Hepatocyte (in vitro differentiated cells): ENCODE results near the gene ITGA11. TPM values are rescaled to one million over a fixed set of nuclear protein-coding genes. Genes with fewer than 3 reads are reported as not detected.

Experiments used
- DNase-seq: peaks from one replicate; pipeline ENCODE4 v3.0.0-alpha.2; 2016; ENCODE audit warnings: low spot score
- H2AFZ ChIP-seq: fragments of 200-600 bp; sonication (generic); 2 replicates; pipeline ENCODE4 v1.6.0; 2016; ENCODE audit warnings: antibody characterized with exemption, mild to moderate bottlenecking
- H3K27ac ChIP-seq: fragments of 200-600 bp; sonication (generic); 2 replicates; pipeline ENCODE4 v1.5.1; 2016; ENCODE audit warnings: mild to moderate bottlenecking
- H3K27me3 ChIP-seq: fragments of 200-600 bp; sonication (generic); 2 replicates; pipeline ENCODE4 v1.6.1; 2016
- H3K36me3 ChIP-seq: fragments of 200-600 bp; sonication (generic); replicated peaks from 2 replicates; pipeline ENCODE4 v1.5.1; 2016; ENCODE audit warnings: low read depth; ENCODE audit not compliant: insufficient read depth
- H3K4me1 ChIP-seq: fragments of 200-600 bp; sonication (generic); 2 replicates; pipeline ENCODE4 v1.5.1; 2016; ENCODE audit warnings: mild to moderate bottlenecking, moderate library complexity; ENCODE audit not compliant: insufficient read depth
- H3K4me2 ChIP-seq: fragments of 200-600 bp; sonication (generic); 2 replicates; pipeline ENCODE4 v1.6.0; 2016
- H3K4me3 ChIP-seq: fragments of 200-600 bp; sonication (generic); 2 replicates; pipeline ENCODE4 v1.5.1; 2016; ENCODE audit warnings: mild to moderate bottlenecking
- H3K79me2 ChIP-seq: fragments of 200-600 bp; sonication (generic); 2 replicates; pipeline ENCODE4 v1.6.0; 2017; ENCODE audit warnings: mild to moderate bottlenecking
- H3K9me2 ChIP-seq: fragments of 200-600 bp; sonication (generic); replicated peaks from 2 replicates; pipeline ENCODE4 v1.6.0; 2017; ENCODE audit warnings: mild to moderate bottlenecking; ENCODE audit not compliant: insufficient read depth
- H3K9me3 ChIP-seq: fragments of 200-600 bp; sonication (generic); 2 replicates; pipeline ENCODE4 v1.5.1; 2016; ENCODE audit warnings: low read depth, mild to moderate bottlenecking
- H4K20me1 ChIP-seq: fragments of 200-600 bp; sonication (generic); 2 replicates; pipeline ENCODE4 v1.6.0; 2016; ENCODE audit warnings: mild to moderate bottlenecking; ENCODE audit not compliant: insufficient read depth, poor library complexity, severe bottlenecking
- CTCF ChIP-seq: fragments of 200-600 bp; sonication (generic); IDR thresholded peaks from 2 replicates; pipeline ENCODE4 v1.5.1; 2016; ENCODE audit warnings: antibody characterized with exemption, mild to moderate bottlenecking; ENCODE audit not compliant: poor library complexity
- EZH2 ChIP-seq: fragments of 200-600 bp; sonication (generic); IDR thresholded peaks from 2 replicates; pipeline ENCODE4 v1.6.1; 2016; ENCODE audit warnings: antibody characterized with exemption, mild to moderate bottlenecking, borderline replicate concordance
- EZH2phosphoT487 ChIP-seq: fragments of 200-600 bp; sonication (generic); IDR thresholded peaks from one replicate; pipeline ENCODE4 v1.6.1; 2018; ENCODE audit warnings: antibody characterized with exemption, mild to moderate bottlenecking, low read depth, moderate library complexity; ENCODE audit not compliant: unreplicated experiment, severe bottlenecking
- WGBS: methylation state at CpG from one replicate; pipeline ENCODE4 v1.1.6; 2016; ENCODE audit warnings: low lambda C conversion rate; ENCODE audit errors: missing lambda C conversion rate; 5-methylcytosine and 5-hydroxymethylcytosine counted together
- polyA plus RNA-seq: library from polyadenylated mRNA; unstranded; fragments of >200 nt; fragmentation: Nextera tagmentation; extraction: Ambion mirVana; gene quantifications from 2 replicates; pipeline ENCODE4 v1.2.1, GENCODE V29; 2016
- total RNA-seq: library from RNA; depleted of rRNA; stranded (reverse); fragments of >200 nt; gene quantifications from 2 replicates; pipeline ENCODE4 v1.2.3, GENCODE V29; 2014

The ITGA11 gene
- total and polyA plus RNA-seq, 2 experiments from 2014 or later = 9.7 to 19.6 TPM

GRCh38 chr15:68348081-68348480 is 83.9 kb downstream of the ITGA11 start:
- H3K36me3 ChIP-seq = no peaks in the 10 kb centered on the region
- 92% methylated on average over 6 of the region's 6 CpGs for WGBS
- no peaks in the 10 kb centered on the region for H4K20me1 ChIP-seq
- H3K9me2 ChIP-seq = no peaks in the 10 kb centered on the region
- H3K4me3 ChIP-seq = no peak overlapping the region
- no peaks in the 10 kb centered on the region for H3K27me3 ChIP-seq
- no peak overlapping the region for H2AFZ ChIP-seq
- H3K79me2 ChIP-seq = no peaks in the 10 kb centered on the region
- no peak for DNase-seq
- no peak overlapping the region for H3K27ac ChIP-seq
- no peaks in the 10 kb centered on the region for H3K4me1 ChIP-seq
- H3K4me2 ChIP-seq = no peak overlapping the region
- no peak for TF ChIP-seq EZH2phosphoT487
- no peaks in the 10 kb centered on the region for H3K9me3 ChIP-seq

GRCh38 chr15:68347392-68347791 is 84.6 kb downstream of the ITGA11 start:
- no peaks in the 10 kb centered on the region for H3K4me1 ChIP-seq
- H3K9me2 ChIP-seq = no peaks in the 10 kb centered on the region
- H2AFZ ChIP-seq = no peak overlapping the region
- DNase-seq = peak; percentile 49
- H3K27me3 ChIP-seq = no peaks in the 10 kb centered on the region
- H4K20me1 ChIP-seq = no peaks in the 10 kb centered on the region
- no peaks in the 10 kb centered on the region for H3K36me3 ChIP-seq
- no peak overlapping the region for H3K4me2 ChIP-seq
- no peaks in the 10 kb centered on the region for H3K79me2 ChIP-seq
- TF ChIP-seq EZH2phosphoT487 (no peak), CTCF (no peak), EZH2 (no peak)
- no peak overlapping the region for H3K4me3 ChIP-seq
- no peak overlapping the region for H3K27ac ChIP-seq
- 44% methylated on average over 7 of the region's 7 CpGs for WGBS
- H3K9me3 ChIP-seq = no peaks in the 10 kb centered on the region

GRCh38 chr15:68346979-68347378 is 85.0 kb downstream of the ITGA11 start:
- Histone ChIP-seq H3K4me1 (no peaks in the 10 kb centered on the region), H3K36me3 (no peaks in the 10 kb centered on the region), H3K9me3 (no peaks in the 10 kb centered on the region), H3K4me2 (no peak overlapping the region), H3K79me2 (no peaks in the 10 kb centered on the region), H3K4me3 (no peak overlapping the region), H3K9me2 (no peaks in the 10 kb centered on the region), H2AFZ (no peak overlapping the region), H3K27me3 (no peaks in the 10 kb centered on the region), H4K20me1 (no peaks in the 10 kb centered on the region), H3K27ac (no peak overlapping the region)
- no peak for TF ChIP-seq EZH2
- WGBS = 70% methylated on average over 6 of the region's 6 CpGs
- no peak for DNase-seq

- TF ChIP-seq CTCF = no peak
- TF ChIP-seq EZH2phosphoT487 = no peak
- no peak for TF ChIP-seq EZH2
- no peak for DNase-seq
- no peaks in the 10 kb centered on the region for H3K79me2 ChIP-seq
- peaks cover 9% of the 10 kb centered on the region for H3K4me1 ChIP-seq
- WGBS = 78% methylated on average over 5 of the region's 5 CpGs
- H3K9me3 ChIP-seq = no peaks in the 10 kb centered on the region
- no peaks in the 10 kb centered on the region for H3K36me3 ChIP-seq
- no peak overlapping the region for H3K27ac ChIP-seq
- H2AFZ ChIP-seq = no peak overlapping the region
- no peaks in the 10 kb centered on the region for H3K27me3 ChIP-seq
- H3K9me2 ChIP-seq = no peaks in the 10 kb centered on the region
- H3K4me3 ChIP-seq = no peak overlapping the region
- H3K4me2 ChIP-seq = no peak overlapping the region
- no peaks in the 10 kb centered on the region for H4K20me1 ChIP-seq
These were observed 86.5 kb downstream of the ITGA11 start for GRCh38 chr15:68345481-68345880.
